NCI-H128 (cell line): ENCODE results near the gene RASA4.
"Not testable (repeated sequence)": the region's sequence is repeated elsewhere in the genome, so short reads cannot be mapped to it uniquely, and the experiment has no call there.

ENCODE experiments used
- DNase-seq: peaks from one replicate; lab custom pipeline; 2025; ENCODE audit not compliant: unreplicated experiment; lab: John Stamatoyannopoulos, UW

The RASA4 gene

DNA sequence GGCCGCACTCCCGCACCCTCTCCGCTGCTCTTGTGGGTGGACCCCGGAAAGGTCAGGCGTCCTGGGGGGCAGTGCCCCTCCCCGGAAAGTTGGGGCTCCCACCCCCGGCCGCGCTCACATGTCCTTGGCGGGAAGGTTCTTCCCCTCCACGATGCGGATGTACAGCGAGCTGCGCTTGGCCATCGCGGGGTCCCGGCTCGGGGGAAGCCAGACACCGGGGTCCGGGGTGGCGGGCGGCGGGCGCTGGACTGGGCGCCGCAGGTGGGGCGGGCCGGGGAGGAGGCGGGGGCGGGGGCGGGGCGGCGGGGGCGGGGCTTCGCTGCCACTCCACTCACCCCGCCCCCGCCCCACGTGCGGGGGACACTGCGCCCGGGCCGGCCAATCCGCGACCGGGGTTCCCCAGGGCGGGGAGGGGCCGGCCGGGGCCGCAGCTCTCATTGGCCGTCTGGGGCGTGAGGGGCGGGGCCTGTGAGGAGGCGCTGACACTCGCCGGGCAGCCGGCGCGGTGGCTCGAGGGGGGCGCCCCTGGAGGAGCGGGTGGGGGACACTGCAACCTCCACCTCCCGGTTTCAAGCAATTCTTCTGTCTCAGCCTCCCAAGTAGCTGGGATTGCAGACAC, at the start of gene RASA4:
Gene RASA4 (minus strand): TSS at position 250 of the 619 bp plus-strand sequence. CDS start 67 bp downstream, at position 183.
- not testable (repeated sequence) for DNase-seq

DNA sequence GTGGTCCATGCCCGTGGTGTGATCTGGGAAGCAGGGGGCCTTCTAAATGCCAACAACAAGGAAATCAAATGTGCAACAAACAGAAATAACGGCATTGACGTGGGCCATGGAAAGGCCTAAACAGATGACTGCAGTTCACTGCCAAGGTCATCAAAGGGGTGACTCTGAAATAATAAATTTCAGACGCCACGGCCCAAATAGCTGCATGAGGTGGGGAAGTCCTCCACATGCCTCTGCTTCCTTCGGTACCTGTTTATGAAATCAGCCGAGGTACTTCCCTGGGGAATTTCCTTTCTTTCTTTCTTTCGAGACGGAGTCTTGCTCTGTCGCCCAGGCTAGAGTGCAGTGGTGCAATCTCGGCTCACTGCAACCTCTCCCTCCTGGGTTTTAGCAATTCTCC, 48.2 kb upstream of the RASA4 start:
- DNase-seq: not testable (repeated sequence)

DNA sequence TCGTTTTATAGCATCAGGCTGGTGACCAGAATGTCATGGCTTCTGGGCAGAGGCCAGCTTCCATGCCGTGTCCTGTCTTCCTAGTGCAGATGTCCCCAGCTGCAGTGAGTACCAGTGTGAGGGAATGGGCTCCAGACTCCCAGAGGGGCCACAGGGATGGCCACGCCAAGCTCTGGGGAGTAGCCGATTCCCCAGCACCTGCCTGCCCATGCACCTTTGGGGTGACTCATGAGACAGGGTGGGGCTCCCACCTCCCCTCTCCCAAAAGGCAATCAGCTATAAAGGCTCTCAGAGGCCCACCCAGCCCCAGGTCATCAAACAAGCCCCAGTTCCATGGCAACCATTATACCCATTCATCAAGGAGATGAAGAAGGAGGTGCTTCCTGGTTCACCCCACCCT, 33.4 kb upstream of the RASA4 start, which contains the start of gene SPDYE2B:
Gene SPDYE2B (plus strand): TSS at position 396 of the 400 bp plus-strand sequence. CDS start 2,030 bp downstream, outside the sequence.
- DNase-seq: not testable (repeated sequence)

DNA sequence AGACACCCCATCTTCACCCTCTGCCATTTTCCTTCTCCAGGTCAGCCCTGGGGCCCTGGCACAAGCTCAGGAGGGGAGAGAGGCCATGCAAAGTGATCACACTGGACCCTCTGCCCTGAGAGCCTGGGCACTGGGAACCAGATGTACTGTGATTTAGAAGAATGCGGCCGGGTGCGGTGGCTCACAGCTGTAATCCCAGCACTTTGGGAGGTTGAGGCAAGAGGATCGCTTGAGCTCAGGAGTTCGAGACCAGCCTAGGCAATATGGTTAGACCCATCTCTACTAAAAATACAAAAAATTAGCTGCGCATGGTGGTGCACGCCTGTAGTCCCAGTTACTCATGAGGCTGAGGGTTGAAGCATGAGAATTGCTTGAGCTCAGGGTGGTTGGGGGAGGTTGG, 31.3 kb upstream of the RASA4 start:
- DNase-seq: not testable (repeated sequence)

DNA sequence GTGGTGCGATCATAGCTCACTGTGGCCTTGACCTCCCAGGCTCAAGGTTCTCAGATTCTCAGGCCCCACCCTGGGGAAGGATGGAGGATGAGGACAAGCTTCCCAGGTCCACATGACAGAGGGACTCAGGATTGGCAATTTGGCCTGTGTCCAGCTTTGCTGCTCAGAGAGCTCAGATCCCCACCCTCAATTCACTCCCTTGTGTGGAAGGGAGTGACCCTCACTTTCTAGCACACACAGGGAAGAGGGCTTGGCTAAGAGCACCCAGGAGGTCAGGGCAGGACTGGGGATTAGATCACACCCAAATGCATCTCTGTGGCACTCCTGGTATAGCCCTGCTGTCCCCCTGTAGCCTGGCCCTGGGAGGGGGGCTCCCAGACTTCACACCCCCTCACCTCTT, 26.8 kb upstream of the RASA4 start:
- not testable (repeated sequence) for DNase-seq

DNA sequence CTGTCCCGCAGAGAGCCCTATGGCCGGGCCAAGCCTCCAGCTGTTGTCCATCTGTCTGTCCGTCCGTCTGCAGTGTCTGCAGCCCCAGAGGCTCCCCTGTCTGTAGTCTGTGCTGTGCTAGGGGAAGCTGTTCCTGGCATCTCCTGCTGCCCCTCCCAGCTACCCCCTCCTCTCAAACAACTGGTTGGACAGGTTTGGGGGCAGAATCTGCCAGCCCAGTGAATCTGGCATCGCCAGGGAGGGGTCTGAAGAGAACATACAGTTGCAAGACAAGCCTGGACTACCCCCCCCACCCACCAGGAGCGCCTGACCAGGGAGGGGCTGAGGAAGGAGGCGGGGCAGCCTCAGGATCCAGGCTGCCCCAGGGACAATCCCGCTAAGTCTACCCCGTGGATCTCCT, 26.1 kb upstream of the RASA4 start, which contains the start of gene UPK3BL1:
Gene UPK3BL1 (minus strand): TSS at position 101 of the 400 bp plus-strand sequence. CDS start 50 bp downstream, at position 51.
- DNase-seq: not testable (repeated sequence)

DNA sequence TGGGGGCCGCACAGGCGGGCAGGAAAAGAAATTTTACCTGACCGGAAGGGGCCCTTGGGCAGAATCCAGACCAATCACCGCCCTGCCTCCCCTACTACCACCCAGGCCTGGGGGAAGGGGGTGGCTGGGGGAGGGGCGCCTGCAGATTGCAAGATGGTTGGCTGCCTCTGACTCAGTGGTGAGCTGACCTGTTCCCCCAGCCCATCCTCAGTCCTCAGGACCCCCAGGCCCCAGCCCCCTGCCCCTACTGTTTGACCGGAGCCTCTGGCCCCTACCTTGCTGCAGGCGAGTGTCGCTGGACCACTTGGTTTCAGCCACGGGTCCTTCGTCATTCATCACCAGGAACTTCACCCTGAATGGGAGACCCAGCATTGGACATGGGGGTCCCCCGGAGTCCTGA, 22.3 kb upstream of the RASA4 start:
- DNase-seq: not testable (repeated sequence)

DNA sequence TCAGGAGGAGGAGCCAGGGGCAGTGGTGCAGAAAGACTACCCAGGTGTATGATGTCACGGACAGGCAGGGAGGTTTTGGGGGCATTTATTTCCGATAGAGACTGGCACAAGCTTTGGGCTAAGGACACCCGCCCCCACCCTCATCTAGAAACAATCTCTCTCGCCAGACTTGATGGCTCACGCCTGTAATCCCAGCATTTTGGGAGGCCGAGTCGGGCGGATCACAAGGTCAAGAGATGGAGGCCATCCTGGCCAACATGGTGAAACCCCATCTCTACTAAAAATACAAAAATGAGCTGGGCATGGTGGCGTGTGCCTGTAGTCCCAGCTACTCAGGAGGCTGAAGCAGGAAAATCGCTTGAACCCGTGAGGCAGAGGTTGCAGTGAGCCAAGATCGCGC, 20.4 kb upstream of the RASA4 start:
- not testable (repeated sequence) for DNase-seq

DNA sequence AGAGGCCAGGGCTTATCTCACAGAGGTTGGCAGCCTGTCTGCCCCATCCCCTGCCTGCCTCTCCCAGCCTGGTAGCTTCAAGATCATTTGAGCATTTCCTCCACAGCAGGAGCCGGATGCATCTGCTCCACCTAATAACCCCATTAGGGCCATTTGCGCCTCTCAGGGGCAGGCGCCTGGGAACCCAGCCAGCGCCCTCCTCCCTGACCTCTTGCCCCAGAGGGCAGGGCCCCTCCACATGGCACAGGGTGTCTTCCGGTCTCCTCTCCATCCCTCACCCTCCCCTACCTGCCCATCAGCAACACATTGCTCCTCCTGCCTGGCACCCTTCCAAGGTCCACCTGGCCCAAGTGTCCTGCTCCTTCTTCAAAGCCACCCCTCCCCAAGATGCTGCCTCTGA, 18.8 kb upstream of the RASA4 start:
- not testable (repeated sequence) for DNase-seq

DNA sequence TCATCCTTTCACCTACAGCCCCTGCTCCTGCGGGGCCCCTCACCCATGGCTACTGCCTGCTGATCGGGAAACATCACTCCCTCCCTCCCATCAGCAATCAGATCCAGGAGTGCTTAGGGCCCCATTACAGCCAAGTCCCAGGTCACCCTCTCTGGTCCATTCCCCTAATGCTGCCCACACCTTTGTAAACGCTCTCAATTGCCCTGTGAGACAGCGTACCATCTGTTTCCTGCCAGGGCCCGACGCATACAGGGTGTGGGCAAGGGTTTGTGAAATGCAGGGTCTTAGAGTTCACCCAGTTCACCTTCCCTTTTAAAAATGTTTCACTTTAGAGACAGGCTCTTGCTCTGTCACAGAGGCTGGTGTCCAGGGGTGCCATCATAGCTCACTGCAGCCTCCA, 17.7 kb upstream of the RASA4 start:
- DNase-seq: not testable (repeated sequence)

DNA sequence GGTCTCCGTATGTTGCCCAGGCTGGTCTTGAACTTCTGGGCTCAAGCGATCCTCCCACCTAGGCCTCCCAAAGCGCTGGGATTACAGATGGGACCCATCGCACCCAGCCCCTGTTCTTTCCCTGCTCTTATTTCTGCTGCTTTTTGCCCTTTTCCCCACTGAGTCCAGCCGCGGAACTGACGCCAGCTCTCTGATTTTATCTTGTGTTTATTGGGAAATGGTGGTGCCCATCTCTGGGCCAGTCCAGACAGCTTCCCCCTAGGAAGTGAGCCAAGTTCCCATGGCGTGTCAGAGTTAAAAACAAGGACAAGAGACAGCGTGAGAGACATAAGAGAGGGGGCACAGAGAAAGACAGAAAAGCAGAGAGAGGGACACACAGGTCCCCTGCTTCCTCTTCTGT, 14.1 kb upstream of the RASA4 start:
- DNase-seq: not testable (repeated sequence)

DNA sequence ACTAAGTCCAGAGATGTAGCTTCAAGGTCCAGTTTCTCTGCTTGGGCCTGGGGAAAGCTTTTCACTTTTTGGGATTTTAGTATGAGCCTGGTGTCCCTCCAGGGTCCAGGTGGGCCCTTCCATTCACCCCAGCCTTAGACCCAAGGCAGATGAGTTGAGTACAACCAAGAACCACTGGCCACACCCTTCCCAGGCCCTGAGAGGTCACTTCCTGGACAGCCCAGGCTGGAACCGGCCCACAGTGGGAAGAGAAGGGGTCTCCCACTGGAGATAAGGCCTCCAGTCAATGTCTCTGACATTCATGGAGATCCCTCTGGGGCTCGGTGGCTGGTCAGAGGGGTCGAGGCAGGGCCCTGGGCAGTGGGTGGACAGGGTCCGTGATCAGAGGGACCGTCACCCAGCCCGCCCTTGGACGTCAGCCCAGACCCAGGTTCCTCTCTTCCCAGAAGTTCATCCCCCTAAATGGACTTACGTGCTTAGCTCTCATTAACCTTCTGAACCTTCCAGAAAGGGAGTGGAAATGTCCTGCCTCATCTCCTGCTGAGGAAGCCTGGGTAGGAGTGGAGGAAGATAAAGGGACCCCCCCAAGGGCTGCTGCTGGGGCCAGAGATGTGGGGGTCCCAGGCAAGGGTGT, 10.8 kb upstream of the RASA4 start:
- DNase-seq: not testable (repeated sequence)

DNA sequence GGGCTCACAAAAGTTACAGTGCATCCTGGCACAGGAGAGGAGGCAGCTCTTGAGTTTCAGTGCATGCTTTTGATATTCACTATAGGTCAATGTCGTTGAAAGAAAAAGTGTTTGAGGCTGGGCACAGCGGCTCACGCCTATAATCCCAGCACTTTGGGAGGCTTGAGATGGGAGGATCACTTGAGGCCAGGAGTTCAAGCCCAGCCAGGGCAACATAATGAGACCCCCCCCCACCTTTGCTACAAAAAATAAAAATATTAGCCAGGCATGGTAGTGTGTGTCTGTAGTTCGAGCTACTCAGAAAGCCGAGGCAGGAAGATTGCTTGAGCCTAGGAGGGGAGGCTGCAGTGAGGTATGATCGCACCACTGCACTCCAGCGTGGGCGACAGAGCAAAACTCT, 1.6 kb upstream of the RASA4 start:
- not testable (repeated sequence) for DNase-seq

DNA sequence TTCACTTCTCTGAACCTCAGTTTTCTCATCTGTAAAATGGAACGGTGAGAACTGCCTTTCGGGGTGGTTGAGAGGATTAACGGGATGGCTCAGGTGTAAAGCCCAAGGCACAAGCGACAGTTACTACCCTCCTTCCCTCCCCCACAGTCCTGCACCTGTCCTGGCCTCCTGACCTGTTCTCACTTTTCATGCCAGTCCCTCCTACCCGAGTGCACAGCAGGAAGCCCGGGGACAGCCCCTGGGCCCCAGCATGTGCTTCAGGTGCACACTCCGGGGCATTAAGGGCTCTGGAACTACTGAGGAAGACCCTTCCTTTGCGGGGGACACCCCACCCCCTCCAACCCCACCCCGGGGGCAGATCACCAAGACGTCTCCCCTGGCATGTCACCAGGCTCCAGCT, 626 bp downstream of the RASA4 start:
- DNase-seq: not testable (repeated sequence)

DNA sequence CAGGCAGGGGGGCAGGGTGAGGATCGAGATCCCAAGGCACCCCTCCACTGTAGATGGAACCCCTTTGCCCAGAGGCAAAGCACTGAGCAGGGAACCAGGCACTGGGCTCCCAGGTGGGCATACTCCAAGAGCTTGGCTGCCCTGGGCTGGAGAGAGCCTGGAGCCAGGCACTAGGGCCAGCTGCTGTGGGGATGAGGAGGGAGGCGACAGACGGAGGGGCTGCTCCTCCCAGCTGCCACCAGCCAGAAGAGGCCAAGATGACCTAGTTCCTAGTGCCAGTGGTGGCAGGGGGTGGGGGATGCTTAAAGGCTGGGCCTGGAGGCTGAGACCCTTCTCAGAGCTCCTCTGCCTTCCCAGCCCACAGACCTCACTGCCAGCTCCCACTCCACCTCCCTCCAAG, 1.7 kb downstream of the RASA4 start:
- not testable (repeated sequence) for DNase-seq

DNA sequence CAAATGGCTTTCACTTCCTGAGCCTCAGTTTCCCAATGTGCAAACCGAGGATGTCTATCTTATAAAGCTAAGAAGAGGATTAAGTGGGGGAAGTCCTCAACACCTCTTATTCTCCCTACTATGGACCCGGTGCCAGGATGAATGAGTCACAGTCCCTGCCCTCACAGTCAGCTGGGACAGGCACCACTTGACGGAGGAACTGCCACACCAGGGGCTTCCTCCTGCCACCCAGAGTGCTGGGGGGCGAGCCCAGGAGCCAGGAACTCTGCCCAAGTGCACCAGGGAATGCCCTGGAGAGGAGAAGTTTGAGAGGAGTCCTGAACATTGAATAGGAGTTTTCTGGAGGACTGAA, 2.2 kb downstream of the RASA4 start:
- not testable (repeated sequence) for DNase-seq

DNA sequence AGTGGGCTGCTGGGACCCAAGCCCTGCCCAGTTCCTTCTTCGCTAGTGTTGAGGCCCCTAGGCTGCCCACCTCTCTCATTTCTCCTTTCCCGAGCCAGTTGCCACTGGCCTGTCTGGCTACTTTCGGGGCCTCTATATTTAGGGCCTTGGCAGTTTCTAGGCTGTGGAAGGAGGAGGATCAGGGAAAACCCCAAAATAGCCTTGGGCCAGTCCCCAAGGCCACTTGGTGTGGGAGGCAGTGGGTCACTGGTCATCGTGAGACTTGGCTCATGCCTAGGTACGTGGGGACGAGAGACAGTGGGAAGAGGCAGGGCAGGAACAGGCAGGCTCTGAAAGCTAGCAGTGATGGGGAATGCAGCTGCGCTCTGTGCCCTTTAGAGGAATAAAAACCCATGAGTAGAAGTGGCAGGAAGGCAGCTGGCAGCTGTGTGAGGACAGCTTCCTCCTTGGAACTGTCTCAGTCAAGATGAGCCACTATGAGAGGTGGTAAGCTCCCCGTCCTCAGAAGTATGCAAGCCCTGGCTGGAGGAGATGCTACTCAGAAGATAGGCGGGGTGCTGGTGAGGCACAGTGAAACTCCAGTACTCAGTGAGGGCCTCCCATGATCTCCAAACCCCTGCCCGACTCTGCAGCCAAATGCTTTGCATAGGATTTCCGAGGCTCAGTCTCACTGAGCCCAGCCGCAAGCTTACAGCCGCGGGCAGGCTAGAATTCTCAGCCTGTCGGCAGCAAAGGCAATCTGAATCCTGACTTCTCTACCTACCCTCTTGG, 2.8 kb downstream of the RASA4 start:
- not testable (repeated sequence) for DNase-seq

DNA sequence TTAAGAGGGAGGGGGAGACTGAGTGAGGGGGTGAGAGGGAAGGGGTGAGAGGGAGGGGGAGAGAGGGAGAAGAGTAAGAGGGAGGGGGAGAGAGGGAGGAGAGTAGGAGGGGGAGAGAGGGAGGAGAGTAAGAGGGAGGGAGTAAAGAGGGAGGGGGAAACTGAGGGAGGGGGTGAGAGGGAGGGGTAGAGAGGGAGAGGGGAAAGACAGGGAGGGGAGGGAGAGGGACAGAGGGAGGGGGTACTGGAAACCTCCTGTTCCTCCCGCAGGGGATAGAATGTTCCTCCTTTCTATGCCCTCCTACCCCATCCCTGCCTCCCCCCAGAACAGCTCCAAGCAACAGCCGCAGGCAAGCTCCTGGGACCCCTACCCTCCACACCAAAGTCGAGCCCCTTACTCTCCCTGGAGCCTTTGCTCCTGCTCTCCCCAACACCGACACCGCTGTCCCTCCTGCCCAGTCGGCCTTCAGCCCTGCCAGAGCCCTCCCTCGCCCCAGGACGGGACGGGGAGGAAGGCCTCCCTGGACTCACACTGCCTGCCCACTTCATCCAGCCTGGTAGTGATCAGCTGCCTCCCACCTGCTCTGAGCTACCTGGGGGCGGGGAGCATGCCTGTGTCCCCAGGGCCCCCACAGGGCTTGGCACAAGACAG, 4.8 kb downstream of the RASA4 start:
- not testable (repeated sequence) for DNase-seq

DNA sequence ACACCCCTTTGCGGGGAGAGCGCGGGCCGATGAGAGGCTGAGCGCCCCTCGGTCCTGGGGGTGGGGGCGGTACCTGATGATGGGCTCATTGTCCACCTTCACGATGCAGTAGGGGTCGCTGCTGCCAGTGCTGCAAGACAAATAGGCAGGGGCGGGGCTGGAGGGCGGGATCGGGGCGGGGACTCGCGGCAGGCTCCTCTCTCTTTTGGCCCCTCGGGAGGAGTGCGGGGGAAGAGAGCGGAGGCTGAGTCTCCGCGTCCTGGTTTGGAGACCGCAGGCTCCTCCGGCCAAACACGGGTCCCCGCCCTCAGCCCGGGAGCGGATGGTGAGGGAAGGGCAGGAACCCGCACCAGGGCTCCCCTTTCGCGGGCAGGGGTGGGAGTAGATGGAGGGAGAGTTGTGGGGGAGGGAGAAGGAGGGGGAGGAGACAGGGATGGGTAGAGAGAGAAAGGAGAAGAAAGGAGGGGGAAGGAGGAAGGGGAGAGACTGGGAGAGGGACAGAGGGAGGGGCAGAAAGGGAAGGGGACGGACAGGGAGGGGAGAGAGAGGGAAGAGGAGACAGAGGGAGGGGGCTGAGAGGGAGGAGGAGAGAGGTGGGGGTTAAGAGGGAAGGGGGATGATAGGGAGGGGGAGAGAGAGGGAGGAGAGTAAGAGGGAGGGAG, 5.4 kb downstream of the RASA4 start:
- not testable (repeated sequence) for DNase-seq

DNA sequence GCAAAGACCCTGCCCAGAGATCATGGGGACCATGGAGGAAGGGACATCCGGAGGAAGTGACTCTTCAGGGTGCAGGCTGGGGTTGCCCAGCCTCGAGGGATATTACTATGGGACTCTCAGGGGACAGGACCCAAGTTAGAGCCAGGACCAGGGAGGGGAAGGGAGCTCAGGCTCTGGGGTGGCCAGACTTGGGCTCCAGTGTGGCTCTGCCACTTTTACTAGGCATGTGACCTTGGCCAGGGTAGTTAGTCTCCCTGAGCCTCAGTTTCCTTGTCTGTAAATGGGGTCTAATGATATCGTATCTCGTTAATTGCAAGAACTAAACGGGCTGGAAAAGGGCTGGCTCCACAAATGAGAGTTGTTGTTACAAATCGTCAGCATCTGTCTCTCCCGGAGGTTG, 6.1 kb downstream of the RASA4 start:
- not testable (repeated sequence) for DNase-seq

DNA sequence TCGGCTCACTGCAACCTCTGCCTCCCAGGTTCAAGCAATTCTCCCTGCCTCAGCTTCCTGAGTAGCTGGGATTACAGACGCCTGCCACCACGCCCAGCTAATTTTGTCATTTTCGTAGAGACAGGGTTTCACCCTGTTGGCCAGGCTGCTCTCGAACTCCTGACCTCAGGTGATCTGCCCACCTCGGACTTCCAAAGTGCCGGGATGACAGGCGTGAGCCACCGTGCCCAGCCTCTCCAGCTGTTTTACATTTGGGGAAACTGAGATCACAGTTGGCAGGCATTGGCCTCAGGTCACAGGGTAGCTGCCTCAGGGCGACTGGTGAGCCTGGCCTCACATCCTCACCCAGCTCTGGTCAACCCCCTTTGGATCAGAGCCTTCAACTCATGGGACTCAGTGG, 6.8 kb downstream of the RASA4 start:
- not testable (repeated sequence) for DNase-seq
